DLD1 (cell line): ENCODE data around the gene MFSD11.
"Not testable (repeated sequence)": the region's sequence is repeated elsewhere in the genome, so short reads cannot be mapped to it uniquely, and the experiment has no call there.

Experiments
- in situ Hi-C: cut with HindIII; loops from 2 replicates; pipeline ENCODE4 v1.10.0; 2017; ENCODE audit warnings: low sequenced_read_pairs

MFSD11 gene

GRCh38 chr17:76791053-76791980 is 53.4 kb downstream of the MFSD11 start:
- in situ Hi-C loops, result no loop called here

GRCh38 chr17:76792348-76792747 is 54.4 kb downstream of the MFSD11 start:
- in situ Hi-C loops, result no loop called here

GRCh38 chr17:76793775-76794174 is 55.9 kb downstream of the MFSD11 start:
- in situ Hi-C loops, result no loop called here

- in situ Hi-C loops, result no loop called here
Measured at GRCh38 chr17:76796081-76796480, 58.2 kb downstream of the MFSD11 start.

GRCh38 chr17:76797241-76797840 is 59.4 kb downstream of the MFSD11 start:
- in situ Hi-C loops, result no loop called here

- in situ Hi-C loops, result no loop called here
Measured at GRCh38 chr17:76801706-76802105, 63.8 kb downstream of the MFSD11 start.

GRCh38 chr17:76805319-76805718 is 67.4 kb downstream of the MFSD11 start:
- in situ Hi-C loops, result no loop called here

GRCh38 chr17:76806151-76806550 is 68.2 kb downstream of the MFSD11 start:
- in situ Hi-C loops, result not testable (repeated sequence)

- in situ Hi-C loops, result not testable (repeated sequence)
Measured at GRCh38 chr17:76806767-76807166, 68.8 kb downstream of the MFSD11 start.

- in situ Hi-C loops, result no loop called here
Measured at GRCh38 chr17:76808326-76808725, 70.4 kb downstream of the MFSD11 start.

GRCh38 chr17:76810956-76811355 is 73.0 kb downstream of the MFSD11 start:
- in situ Hi-C loops, result no loop called here

GRCh38 chr17:76811834-76812233 is 73.9 kb downstream of the MFSD11 start:
- in situ Hi-C loops, result no loop called here

- in situ Hi-C loops, result no loop called here
Measured at GRCh38 chr17:76812263-76812662, 74.3 kb downstream of the MFSD11 start.

GRCh38 chr17:76812968-76813367 is 75.0 kb downstream of the MFSD11 start:
- in situ Hi-C loops, result no loop called here

- in situ Hi-C loops, result not testable (repeated sequence)
Measured at GRCh38 chr17:76815907-76816589, 78.1 kb downstream of the MFSD11 start.

- in situ Hi-C loops, result no loop called here
Measured at GRCh38 chr17:76816590-76817135, 78.7 kb downstream of the MFSD11 start.

GRCh38 chr17:76820039-76820438 is 82.1 kb downstream of the MFSD11 start:
- in situ Hi-C loops, result no loop called here

GRCh38 chr17:76820561-76820960 is 82.6 kb downstream of the MFSD11 start:
- in situ Hi-C loops, result no loop called here

GRCh38 chr17:76822184-76822778 is 84.4 kb downstream of the MFSD11 start:
- in situ Hi-C loops, result no loop called here

GRCh38 chr17:76824093-76824492 is 86.2 kb downstream of the MFSD11 start:
- in situ Hi-C loops, result no loop called here
